T-helper 17 cell (primary cell): ENCODE results near the gene EEF2. TPM values are rescaled to one million over a fixed set of nuclear protein-coding genes. Genes with fewer than 3 reads are reported as not detected.

Source experiments
- ATAC-seq: fragments of 150-1000 bp; cut with Tn5 transposase; 2 replicates; pipeline ENCODE4 v1.10.0; 2021; ENCODE audit warnings: mild to moderate bottlenecking, moderate library complexity
- DNase-seq, 3 donors: peaks; one replicate each; pipeline versions ENCODE4 v3.0.0 to v3.0.0-alpha.2; 2020 to 2021
- H3K9me3 ChIP-seq: one replicate; pipeline ENCODE4 v1.7.0; 2013; ENCODE audit warnings: low read length, mild to moderate bottlenecking; ENCODE audit not compliant: control insufficient read depth, poor library complexity, severe bottlenecking
- H3K27ac Mint-ChIP-seq: one replicate; pipeline ENCODE4 v1.8.0; 2022; ENCODE audit warnings: mild to moderate bottlenecking, moderate library complexity, mixed read lengths
- H3K27me3 Mint-ChIP-seq: one replicate; pipeline ENCODE4 v1.8.0; 2022; ENCODE audit warnings: mixed read lengths
- H3K36me3 Mint-ChIP-seq: one replicate; pipeline ENCODE4 v1.8.0; 2022; ENCODE audit warnings: low read depth, mixed read lengths
- H3K4me1 Mint-ChIP-seq: one replicate; pipeline ENCODE4 v1.8.0; 2022; ENCODE audit warnings: mild to moderate bottlenecking, mixed read lengths
- H3K4me3 Mint-ChIP-seq: one replicate; pipeline ENCODE4 v1.8.0; 2022; ENCODE audit warnings: mild to moderate bottlenecking, moderate library complexity, mixed read lengths
- total RNA-seq, 4 donors: library from RNA in 2 of 4; stranded (reverse) in 2 of 4; gene quantifications; one replicate each; pipeline ENCODE4 v1.2.3 and lab custom pipeline; 2022 to 2026

EEF2 gene
- 1,000 to 10,000 TPM; 2,788 to 2,859 TPM for total RNA-seq
- 2,730 to 3,064 reads per million in 2 donors for total RNA-seq (lab: John Stamatoyannopoulos, UW)

DNA sequence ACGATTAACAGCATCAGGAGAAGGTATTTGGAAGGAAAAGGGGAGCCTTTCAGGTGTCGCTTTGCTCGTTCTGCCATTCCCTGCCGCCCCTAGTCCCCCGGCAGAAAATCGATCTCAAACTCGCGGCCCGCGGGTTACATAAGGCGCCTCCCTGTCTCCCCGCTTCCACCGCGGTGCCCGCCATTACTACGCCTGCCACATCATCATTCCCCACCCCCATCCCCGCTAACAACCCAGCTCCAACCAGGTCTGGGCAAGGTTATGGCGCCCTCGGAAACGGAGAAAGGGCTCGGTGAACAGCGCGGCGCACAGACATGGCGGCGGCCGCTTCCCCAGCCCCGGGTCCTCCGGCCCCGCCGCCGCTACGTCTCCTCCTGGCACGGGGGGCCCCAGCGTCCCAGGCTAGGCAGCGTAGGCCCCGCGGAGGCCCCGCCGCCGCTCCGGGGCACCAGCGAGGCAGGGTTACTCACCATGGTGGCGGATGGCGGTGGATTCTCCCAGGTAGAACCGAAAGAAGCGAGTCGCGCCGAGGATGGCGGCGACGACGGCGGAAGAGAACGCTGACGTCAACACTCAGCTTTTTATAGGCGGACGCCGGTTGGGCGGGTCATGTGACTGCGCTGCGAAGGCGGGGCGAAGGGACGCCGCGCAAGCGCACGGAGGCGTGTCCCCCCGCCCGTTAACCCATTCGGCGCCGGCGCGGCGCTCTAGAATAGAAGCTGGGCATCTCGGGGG, at the start of gene EEF2:
Gene EEF2 (minus strand): TSS at position 556 of the 735 bp plus-strand sequence. CDS start 83 bp downstream, at position 473.
- peak within 1 kb of the TSS; percentile 95 for H3K4me3 Mint-ChIP-seq
- H3K36me3 Mint-ChIP-seq = peaks cover 3% of the 10 kb centered on the region
- no peaks in the 10 kb centered on the region for H3K27me3 Mint-ChIP-seq
- peak within 1 kb of the TSS; percentile 95 for H3K27ac Mint-ChIP-seq
- peaks cover 2% of the 10 kb centered on the region for H3K9me3 ChIP-seq
- H3K4me1 Mint-ChIP-seq = peaks cover 25% of the 10 kb centered on the region
- DNase-seq (peak; percentile 85 to 89 (median 86)), ATAC-seq (peak; percentile 61)

DNA sequence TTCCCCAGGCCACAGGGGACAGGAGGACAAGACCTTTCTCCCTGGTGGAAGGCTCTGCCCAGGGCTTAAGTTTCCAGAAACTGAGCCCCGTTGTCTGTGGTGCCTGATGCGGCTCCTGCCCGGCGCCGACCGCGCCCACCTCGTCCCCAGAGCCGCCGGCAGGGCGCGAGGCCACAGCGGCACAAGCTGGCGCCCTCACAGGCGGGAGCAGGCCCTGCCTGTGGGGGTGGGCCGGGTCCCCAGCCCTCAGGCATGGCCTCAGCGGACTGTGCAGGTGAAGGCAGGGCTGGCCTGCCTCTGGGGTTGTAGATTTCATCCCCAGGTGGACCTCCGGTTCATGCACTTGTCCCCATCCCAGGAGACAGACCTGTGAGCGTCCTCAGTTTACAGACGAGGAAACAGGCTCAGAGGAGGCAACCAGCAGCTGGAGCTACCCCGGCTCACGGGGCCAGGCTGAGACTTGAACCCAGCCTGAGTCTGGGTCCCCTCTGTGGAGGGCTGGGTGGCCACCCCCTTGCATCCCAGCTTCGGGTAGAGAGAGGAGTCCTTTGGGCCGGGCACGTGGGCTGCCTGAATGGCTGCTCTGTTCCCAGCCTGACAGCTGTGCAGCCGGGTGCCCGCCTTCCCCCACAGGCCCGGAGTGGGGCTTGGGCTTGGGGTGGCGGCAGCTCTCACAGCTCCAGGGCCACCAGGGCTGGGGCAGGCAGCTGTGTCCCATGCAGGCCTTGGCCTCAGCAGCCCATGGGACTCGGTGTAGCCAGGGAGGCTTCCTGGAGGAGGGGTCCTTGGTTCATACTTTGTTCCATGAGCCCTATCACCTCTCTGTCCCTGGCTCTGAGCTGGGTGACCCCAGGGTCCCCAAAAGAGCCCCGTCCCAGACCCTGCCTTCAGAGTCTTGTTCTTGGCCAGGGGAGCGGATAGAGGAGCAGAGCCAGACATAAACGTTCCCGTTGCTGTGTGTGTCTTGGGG, 49.1 kb upstream of the EEF2 start:
- H3K27ac Mint-ChIP-seq = no peak overlapping the region
- H3K4me1 Mint-ChIP-seq = no peaks in the 10 kb centered on the region
- no peaks in the 10 kb centered on the region for H3K9me3 ChIP-seq

DNA sequence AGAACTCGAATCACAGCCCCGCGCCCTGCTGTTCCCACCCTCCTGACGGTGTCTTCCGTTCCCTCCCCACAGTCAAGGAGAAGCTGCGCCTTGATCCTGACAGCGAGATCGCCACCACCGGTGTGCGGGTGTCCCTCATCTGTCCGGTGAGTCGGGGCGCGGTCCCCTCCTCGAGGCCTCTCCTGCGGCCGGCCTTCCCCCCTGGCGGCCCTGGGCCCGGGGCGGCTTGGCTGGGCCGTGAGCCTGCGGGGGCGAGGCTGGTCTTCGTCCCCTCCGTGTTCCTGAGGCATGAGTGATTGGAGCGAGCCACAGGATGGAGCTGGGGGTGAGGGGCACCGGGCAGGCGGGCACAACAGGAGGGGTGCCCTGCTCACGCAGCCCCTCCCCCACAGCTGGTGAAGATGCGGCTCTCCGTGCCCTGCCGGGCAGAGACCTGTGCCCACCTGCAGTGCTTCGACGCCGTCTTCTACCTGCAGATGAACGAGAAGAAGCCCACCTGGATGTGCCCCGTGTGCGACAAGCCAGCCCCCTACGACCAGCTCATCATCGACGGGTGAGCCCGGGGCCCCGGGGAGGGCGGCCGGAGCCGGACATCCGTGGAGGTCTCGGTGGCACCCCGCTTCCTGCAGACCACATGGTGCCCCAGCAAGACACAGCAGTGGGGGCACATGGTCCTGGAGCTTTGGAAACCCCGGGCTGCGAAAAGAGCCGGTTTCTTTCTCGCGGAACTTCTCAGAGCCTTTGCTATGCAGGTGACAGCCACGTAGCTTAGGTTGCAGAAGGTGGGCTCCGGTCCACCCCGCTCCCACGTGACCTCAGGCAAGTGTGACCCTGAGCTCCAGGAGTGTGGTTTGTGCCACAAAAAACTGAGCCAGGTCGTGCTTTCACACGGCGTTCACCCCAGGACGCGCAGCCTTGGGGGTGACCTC, 48.0 kb upstream of the EEF2 start:
- Mint-ChIP-seq H3K4me1 (no peaks in the 10 kb centered on the region), H3K36me3 (no peaks in the 10 kb centered on the region)
- DNase-seq = no peak

More for the DNA sequence above, 49.1 kb upstream of the EEF2 start:
- H3K27me3 Mint-ChIP-seq = no peaks in the 10 kb centered on the region
- no peak for DNase-seq
- ATAC-seq = no peak
- no peaks in the 10 kb centered on the region for H3K36me3 Mint-ChIP-seq
- no peak overlapping the region for H3K4me3 Mint-ChIP-seq

DNA sequence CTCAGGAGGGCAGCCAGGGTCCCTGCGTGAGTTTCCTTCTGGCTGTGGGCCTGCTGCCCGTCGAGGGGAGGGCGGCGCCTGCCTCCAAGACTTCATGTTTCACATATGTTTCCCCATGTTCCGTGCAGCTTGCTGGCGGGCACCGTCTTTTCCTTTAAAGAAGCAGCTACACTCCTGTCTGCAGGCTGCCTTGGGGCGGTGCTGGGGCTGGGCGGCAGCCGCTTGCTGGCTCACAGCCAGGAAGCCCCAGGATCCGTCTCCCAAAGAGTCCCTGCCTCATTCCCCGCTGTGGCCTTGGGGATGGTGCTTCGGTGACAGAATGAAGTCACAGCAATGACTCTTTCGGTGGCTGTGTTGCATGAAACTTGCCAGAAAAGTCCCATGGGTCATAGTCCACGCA, 47.2 kb upstream of the EEF2 start:
- no peak overlapping the region for H3K27ac Mint-ChIP-seq
- H3K4me3 Mint-ChIP-seq = no peak overlapping the region
- no peaks in the 10 kb centered on the region for H3K4me1 Mint-ChIP-seq
- ATAC-seq (no peak), DNase-seq (no peak)
- no peaks in the 10 kb centered on the region for H3K9me3 ChIP-seq
- no peaks in the 10 kb centered on the region for H3K36me3 Mint-ChIP-seq
- no peaks in the 10 kb centered on the region for H3K27me3 Mint-ChIP-seq

More for the DNA sequence above, 48.0 kb upstream of the EEF2 start:
- Mint-ChIP-seq H3K27me3 (no peaks in the 10 kb centered on the region), H3K27ac (no peak overlapping the region), H3K4me3 (no peak overlapping the region)
- H3K9me3 ChIP-seq = no peaks in the 10 kb centered on the region
- ATAC-seq = no peak

DNA sequence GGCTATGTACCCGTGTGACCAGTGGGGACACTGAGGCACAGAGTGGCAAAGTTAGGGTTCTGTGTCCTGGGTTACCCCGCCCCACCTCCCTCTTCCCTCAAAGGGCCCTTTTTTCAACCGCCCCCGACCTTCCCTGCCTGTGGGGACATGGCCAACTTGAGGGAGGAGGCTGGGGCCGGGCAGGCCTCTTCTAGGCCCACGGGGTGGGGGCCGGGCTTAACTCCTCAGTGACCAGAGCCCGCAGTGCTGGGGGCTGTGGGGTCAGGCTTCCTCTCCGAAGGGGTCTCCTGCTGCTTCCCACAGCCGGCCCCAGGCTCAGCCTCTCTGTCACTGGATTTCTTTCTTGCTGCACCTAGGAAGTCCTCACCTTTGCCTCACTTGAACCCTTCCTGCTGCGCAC, 46.2 kb upstream of the EEF2 start:
- ATAC-seq (no peak), DNase-seq (no peak)
- no peaks in the 10 kb centered on the region for H3K36me3 Mint-ChIP-seq
- H3K9me3 ChIP-seq = no peaks in the 10 kb centered on the region
- H3K27me3 Mint-ChIP-seq = no peaks in the 10 kb centered on the region
- H3K4me1 Mint-ChIP-seq = no peaks in the 10 kb centered on the region
- no peak overlapping the region for H3K4me3 Mint-ChIP-seq
- H3K27ac Mint-ChIP-seq = no peak overlapping the region

DNA sequence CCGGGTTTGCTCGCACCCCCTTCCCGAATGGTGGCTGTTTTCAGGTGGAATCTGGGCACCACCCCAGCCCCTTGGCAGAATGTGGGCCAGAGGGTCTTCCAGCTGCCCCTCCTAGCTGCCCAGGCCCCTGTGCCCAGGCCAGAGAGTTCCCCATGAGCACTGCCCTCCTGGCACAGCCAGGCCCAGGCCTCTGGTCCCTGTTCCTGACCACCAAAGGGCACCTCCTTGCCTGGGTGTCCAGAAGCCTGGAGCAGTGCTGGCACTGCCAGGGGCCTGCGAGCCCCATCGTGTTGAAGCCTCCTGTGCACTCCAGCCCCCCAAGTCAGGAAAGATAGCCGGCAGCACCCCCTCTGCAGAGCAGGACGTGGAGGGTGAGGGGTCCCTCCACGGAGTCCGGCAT, 45.7 kb upstream of the EEF2 start:
- no peak for ATAC-seq
- H3K36me3 Mint-ChIP-seq = no peaks in the 10 kb centered on the region

DNA sequence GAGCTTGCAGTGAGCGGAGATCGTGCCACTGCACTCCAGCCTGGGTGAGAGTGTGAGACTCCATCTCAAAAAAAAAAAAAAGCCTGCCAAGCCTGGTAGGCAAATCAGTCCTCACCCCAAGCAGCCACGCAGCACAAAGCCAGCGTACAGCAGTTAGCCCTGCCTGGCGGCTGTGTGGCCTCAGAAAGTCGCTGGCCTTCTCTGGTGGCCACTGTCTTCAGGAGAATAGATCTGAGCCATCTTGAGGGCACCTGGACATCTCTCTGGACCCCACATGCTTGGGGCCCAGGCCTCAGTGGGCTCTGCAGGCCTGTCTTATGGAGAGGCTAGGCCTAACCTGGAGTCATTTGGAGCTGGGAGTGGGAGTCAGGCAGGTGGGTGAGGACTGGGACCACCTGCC, 45.3 kb upstream of the EEF2 start:
- no peaks in the 10 kb centered on the region for H3K9me3 ChIP-seq
- no peaks in the 10 kb centered on the region for H3K36me3 Mint-ChIP-seq
- no peaks in the 10 kb centered on the region for H3K27me3 Mint-ChIP-seq

More for the DNA sequence above, 45.7 kb upstream of the EEF2 start:
- H3K27ac Mint-ChIP-seq = no peak overlapping the region
- no peak overlapping the region for H3K4me3 Mint-ChIP-seq
- H3K27me3 Mint-ChIP-seq = no peaks in the 10 kb centered on the region
- H3K4me1 Mint-ChIP-seq = no peaks in the 10 kb centered on the region
- no peaks in the 10 kb centered on the region for H3K9me3 ChIP-seq
- DNase-seq = no peak

DNA sequence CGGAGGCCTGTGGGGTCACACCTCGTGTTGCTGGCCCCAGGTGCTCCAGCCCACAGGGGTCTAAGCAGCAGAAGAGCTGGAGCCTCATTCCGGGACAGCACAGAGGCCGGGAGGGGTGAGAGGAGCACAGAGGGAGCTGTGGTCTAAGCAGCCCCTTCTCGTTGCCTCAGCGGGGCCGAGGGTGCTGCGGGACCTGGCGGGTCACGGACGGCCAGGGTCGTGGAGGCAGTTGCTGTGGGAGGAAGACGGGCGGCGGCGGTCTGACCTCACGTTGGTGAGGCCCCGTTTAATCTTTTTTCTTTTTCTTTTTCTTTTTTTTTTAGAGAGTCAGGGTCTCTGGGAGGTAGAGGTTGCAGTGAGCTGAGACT, 44.0 kb upstream of the EEF2 start:
- H3K4me1 Mint-ChIP-seq = no peaks in the 10 kb centered on the region
- no peak for DNase-seq
- no peaks in the 10 kb centered on the region for H3K9me3 ChIP-seq
- no peaks in the 10 kb centered on the region for H3K36me3 Mint-ChIP-seq
- no peak overlapping the region for H3K27ac Mint-ChIP-seq
- ATAC-seq = no peak
- no peaks in the 10 kb centered on the region for H3K27me3 Mint-ChIP-seq
- H3K4me3 Mint-ChIP-seq = no peak overlapping the region

More for the DNA sequence above, 45.3 kb upstream of the EEF2 start:
- H3K4me3 Mint-ChIP-seq = no peak overlapping the region
- ATAC-seq (no peak), DNase-seq (no peak)
- no peaks in the 10 kb centered on the region for H3K4me1 Mint-ChIP-seq
- H3K27ac Mint-ChIP-seq = no peak overlapping the region

DNA sequence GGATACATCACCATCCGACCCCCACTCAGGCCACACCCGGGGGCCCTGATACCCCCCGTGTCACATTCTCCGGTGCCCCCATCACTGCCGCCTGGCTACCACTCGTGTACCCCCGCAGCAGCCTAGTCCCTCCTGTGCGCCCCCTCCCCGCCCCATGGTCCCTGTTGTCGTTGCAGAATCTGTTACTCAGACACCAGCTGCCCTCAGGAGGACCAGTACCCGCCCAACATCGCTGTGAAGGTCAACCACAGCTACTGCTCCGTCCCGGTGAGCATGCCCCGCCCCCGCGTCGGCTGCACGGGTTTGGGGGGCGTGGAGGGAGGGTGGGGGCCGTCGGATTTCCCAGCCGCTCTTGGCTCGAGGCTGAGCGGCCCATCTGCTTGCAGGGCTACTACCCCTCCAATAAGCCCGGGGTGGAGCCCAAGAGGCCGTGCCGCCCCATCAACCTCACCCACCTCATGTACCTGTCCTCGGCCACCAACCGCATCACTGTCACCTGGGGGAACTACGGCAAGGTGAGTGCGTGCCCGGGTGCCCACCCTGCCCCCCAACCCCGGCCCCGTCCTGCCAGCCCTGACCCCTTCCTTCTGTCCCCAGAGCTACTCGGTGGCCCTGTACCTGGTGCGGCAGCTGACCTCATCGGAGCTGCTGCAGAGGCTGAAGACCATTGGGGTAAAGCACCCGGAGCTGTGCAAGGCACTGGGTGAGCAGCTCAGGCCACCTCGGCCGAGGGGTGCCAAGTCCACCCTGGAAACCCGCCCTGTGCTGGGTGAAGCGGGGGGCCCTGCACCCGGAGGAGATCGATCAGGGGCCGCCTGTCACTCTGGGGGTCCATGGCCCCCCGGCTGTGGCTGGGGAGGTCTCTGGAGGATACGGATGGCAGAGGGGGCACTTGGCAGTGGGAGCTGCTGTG, 43.3 kb upstream of the EEF2 start:
- Mint-ChIP-seq H3K27me3 (no peaks in the 10 kb centered on the region), H3K4me1 (no peaks in the 10 kb centered on the region), H3K4me3 (no peak overlapping the region), H3K36me3 (no peaks in the 10 kb centered on the region), H3K27ac (no peak overlapping the region)
- no peaks in the 10 kb centered on the region for H3K9me3 ChIP-seq
- no peak for DNase-seq
- no peak for ATAC-seq

DNA sequence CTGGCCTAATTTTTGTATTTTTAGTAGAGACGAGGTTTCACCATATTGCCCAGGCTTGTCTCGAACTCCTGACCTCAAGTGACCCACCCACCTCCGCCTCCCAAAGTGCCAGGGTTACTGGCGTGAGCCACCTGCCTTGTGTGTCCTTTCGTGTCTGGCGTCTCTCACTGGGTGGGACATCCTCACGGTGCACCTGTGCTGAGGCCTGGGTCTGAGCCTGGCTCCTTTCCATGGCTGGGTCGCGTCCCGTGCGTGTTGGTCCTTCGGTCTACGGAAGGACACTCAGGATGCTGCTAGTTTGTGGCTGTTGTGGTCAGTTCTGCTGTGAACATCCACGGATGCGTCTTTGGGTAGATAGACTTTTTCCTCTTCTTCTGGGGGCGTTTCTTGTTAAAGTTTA, 41.9 kb upstream of the EEF2 start:
- Mint-ChIP-seq H3K36me3 (no peaks in the 10 kb centered on the region), H3K27ac (peak overlapping the region; percentile 16), H3K27me3 (no peaks in the 10 kb centered on the region), H3K4me3 (no peak overlapping the region), H3K4me1 (no peaks in the 10 kb centered on the region)
- no peaks in the 10 kb centered on the region for H3K9me3 ChIP-seq
- DNase-seq (no peak), ATAC-seq (no peak)

DNA sequence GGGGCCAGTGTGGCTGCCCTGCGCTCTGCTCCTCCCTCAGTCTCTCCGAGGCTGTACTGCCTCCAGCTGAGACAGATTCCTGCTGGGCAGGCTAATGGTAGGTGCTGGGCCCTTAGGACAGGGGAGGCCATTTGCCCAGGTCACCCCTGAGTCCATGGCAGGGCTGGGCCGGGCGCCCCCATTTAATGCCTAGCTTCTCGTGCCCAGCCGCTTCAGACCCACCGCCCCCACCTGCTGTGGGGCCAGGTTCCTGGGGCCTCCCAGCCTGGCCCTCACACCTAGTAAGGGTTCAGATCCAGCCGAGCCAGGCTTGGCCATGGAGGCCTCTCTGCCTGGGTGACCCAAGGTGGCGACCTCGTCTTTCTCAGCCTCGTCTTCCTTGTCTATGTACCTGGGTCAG, 40.1 kb upstream of the EEF2 start:
- DNase-seq = no peak
- Mint-ChIP-seq H3K4me3 (no peak overlapping the region), H3K4me1 (peaks cover 2% of the 10 kb centered on the region), H3K27me3 (no peaks in the 10 kb centered on the region), H3K36me3 (no peaks in the 10 kb centered on the region), H3K27ac (peak overlapping the region; percentile 51)
- no peak for ATAC-seq
- no peaks in the 10 kb centered on the region for H3K9me3 ChIP-seq
